ENCODE results near the gene MSI2.
"Not testable (repeated sequence)": the region's sequence is repeated elsewhere in the genome, so short reads cannot be mapped to it uniquely, and the experiment has no call there.

Gene MSI2

GRCh38 chr17:57292091-57292490 lies 35.8 kb downstream of the MSI2 start:
- DNase-seq (ENCODE audit: low read depth): peak; percentile 30

GRCh38 chr17:57293077-57293476 lies 36.8 kb downstream of the MSI2 start:
- DNase-seq (ENCODE audit: low read depth): peak; percentile 72

DNA sequence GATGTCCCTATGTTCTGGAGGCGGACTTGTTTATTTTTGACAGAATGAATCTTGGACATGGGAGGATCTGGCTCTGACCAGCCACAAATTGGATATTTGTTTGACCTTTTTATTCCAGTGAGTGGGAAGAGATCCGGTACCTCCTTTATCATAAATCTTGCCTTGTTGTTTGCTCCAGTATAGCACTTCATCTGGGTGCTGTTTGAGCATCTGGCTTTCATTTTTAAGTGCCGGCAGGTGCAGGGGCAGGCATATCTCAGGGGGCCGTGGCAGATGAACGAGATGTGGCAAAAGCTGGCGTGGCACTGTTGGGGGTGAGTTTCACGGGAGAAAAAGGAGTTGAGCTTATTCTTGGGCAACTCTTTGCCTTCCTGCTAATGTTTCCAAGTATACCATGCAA lies 37.8 kb downstream of the MSI2 start:
- no peak for DNase-seq (ENCODE audit: low read depth)

GRCh38 chr17:57294629-57295501 lies 38.5 kb downstream of the MSI2 start:
- DNase-seq (ENCODE audit: low read depth): peak; percentile 66

DNA sequence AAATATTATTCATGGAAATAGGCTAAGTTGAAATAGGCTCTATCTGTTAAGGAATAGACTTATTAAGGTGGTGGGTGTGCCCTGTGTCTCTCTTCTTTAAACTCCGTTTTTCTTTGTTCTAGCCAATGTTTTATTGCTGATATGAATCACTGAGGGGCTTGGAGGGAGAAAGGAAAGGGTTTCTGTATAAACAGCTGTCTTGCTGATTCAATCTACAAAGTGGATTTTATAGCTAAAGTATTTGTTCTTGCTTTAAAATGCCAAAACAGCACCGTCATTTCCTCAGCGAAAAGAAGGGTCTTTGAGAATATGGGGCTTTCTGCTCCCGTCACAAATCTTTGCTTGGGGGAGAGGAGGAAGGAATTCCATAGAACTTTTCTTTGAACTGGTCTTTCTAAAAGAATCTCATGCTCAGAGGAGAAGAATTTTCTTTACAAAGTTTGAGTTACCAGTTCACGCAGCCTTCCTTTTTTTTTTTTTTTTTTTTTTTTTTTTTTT lies 39.3 kb downstream of the MSI2 start:
- peak; percentile 77 for DNase-seq (ENCODE audit: low read depth)

DNA sequence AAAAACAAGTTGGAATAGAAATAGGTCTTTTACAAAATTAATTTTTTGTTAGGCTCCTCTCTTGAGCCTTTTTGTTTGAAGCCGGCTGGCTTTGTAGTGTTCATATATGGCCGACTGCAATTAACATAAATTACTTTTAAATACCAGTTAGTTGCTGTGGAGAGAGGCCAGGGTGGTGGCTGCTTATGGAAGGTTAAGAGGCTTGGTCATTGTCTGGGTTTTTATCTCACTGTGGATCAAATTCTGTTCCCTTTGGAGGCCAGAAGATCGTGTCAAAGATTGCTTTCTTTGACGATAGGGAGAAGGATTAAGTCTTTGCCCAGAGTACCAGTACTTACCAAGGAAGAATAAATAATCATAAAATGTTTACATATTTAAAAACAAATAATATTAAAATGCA lies 39.9 kb downstream of the MSI2 start:
- peak; percentile 41 for DNase-seq (ENCODE audit: low read depth)

- no peak for DNase-seq (ENCODE audit: low read depth)
Observed at GRCh38 chr17:57299176-57299575, 42.9 kb downstream of the MSI2 start.

DNA sequence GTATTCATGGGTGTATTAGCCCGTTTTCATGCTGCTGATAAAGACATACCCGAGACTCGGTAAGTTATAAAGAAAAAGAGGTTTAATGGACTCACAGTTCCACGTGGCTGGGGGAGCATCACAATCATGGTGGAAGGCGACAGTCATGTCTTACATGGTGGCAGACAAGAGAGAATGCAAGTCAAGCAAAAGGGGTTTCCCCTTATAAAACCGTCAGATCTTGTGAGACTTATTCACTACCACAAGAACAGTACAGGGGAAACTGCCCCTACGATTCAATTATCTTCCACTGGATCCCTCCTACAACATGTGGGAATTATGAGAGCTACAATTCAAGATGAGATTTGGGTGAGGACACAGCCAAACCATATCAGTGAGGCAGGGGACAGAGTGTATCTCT lies 44.3 kb downstream of the MSI2 start:
- DNase-seq (ENCODE audit: low read depth): not testable (repeated sequence)

DNA sequence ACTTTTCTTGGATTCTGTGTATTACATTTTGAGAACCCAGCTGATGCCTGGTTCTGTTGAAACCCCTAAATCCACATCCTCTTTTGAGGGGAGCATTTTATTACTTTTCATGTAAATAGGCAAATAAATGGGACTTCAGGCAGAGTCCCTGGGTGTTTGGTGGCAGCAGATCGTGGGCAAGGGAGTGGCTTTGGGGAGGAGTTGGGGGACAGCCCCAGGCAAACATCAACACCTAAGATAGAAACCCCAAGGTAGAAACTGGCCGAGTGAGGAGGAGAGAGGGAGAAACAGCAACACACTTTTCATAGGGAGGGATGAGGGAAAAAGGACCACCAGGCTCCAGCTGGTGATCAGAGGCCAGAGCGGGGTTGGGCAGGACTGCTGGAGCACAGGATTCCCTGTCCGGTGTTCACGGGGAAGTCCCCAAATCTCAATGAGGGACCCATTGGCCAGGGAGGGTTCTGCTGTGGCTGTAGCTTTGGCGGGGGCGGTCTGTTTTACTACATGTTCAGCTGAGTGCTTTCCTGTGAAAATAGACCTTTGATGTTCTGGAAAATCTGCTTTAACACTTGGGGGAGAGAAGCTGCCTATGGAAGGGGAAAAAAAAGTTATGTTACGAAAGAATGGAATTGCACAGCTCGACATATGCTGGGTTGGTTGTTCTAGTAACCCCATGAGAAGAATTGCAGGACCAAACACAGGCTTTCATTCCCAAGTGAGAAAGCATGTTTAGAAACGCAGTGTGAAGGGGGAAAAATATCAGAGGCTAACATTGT lies 46.6 kb downstream of the MSI2 start:
- DNase-seq (ENCODE audit: low read depth): no peak

GRCh38 chr17:57305144-57305728 lies 48.9 kb downstream of the MSI2 start:
- DNase-seq (ENCODE audit: low read depth): no peak

DNA sequence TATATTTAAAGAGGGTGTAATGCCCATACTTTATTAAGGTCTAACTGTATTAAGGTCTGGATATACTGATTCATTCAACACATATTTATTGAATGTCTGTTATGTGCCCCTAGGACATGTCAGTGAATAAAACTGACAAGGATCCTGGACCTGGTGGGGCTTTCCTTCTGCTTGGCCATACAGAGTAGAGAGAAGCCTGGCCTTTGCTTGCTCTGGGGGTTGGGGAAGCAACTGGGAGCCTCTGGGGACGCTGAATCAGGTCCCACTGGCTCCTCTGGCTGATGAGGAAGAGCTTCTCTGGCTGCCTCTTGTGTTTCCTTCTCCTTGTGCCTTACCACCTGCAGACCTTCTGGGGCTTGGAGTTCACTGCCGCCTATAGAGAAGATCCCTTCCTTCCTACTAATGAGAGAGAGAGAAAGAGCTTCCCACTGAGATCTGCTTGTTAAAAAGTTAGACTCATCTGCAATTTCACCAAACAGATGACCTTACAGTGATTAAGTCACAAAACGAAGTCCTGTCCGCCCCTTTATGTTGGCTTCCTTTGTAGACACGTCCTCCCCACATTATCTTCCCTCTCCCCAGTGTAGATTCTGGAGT lies 49.7 kb downstream of the MSI2 start:
- peak; percentile 78 for DNase-seq (ENCODE audit: low read depth)

- DNase-seq (ENCODE audit: low read depth): no peak
Observed at GRCh38 chr17:57308543-57309186, 52.3 kb downstream of the MSI2 start.

GRCh38 chr17:57309479-57309878 lies 53.2 kb downstream of the MSI2 start:
- DNase-seq (ENCODE audit: low read depth): no peak

GRCh38 chr17:57311281-57312216 lies 55.2 kb downstream of the MSI2 start:
- no peak for DNase-seq (ENCODE audit: low read depth)

DNA sequence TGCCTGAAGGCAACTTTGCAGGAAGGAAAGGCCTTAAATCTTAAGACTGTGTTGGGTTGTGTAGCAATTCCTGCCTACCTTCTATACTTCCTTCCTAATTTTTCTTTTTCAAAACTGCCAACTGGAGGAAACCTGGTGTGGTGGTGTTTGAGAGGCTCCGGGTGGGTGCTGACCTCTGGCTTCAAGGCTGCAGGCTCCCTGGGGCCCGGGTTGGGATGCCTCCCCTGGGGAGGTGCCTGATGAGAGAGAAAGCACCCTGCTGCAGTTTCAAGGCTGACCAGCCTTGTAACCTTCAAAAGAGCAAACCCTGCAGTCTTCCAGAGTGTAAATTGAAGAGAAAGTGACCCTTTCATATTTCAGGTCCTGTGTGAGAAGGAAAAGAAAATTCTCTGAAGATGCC lies 55.9 kb downstream of the MSI2 start:
- DNase-seq (ENCODE audit: low read depth): no peak

- DNase-seq (ENCODE audit: low read depth): no peak
Observed at GRCh38 chr17:57313097-57313835, 56.9 kb downstream of the MSI2 start.

DNA sequence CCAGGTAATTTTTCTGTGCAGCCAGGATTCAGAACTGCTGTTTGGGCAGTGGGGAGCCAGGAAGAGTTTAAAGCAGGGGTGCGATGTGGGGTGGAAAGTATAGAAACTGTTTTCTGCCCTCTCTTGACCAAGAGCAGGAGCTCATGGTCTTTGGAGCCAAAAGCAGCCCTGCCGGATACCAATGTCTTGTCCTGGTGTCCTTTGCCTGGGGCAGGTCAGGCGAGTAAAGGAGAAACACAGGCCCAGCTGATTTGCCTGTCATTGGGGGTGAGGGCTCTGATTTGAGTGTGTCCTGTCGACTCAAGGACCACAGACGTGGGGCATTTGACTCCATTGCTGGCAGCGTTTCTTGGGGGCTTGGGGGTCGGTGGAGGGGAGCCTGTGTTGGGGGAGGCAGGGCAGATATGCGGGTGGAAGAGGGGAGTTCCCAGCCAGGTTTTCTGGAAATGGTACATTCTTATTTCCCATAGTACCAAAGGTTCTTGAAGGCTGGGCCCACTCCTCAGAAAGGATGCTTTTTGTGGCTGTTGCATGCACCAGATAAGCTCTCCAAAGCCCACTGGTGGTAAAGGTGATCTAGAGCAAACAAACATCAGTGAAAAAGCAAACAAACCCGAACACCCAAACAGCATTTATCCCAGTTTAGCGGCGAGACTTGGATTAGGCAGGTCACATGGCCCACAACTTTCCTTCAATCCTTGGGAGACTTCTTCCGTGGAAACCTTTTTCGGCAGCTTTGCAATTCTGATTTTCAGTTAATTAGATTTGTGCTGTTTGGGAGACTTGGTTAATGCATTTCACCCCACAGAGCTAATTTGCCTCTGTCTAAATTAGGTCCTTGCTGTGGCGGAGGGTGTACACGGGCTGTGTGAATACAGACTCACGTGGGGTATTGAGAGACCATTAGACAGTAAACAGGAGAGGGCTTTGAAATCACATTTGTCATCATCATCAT lies 59.0 kb downstream of the MSI2 start:
- no peak for DNase-seq (ENCODE audit: low read depth)

DNA sequence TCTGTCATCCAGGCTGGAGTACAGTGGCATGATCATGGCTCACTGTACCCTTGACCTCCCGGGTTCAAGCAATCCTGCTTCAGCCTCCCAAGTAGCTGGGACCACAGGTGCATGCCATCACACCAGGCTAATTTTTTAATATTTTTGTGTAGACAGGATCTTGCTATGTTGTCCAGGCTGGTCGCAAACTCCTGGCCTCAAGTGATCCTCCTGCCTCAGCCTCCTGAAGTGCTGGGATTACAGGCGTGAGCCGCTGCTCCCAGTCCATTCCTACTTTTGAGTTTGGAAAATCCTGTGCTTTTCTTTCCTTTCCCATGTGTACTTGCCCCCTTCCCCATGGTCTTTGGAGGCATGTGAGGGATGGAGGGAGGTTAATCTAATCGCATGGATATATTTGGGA lies 60.0 kb downstream of the MSI2 start:
- no peak for DNase-seq (ENCODE audit: low read depth)

GRCh38 chr17:57317079-57317478 lies 60.8 kb downstream of the MSI2 start:
- DNase-seq (ENCODE audit: low read depth): no peak
